C4-2B (cell line): ENCODE data around the gene ATP8B1.

ENCODE experiments used
- H3K27ac ChIP-seq: fragments of 450-650 bp; 2 replicates; pipeline ENCODE4 v1.5.1; 2017
- ZFX ChIP-seq: fragments of 450-650 bp; IDR thresholded peaks from 2 replicates; pipeline ENCODE4 v1.6.1; 2017
- TF ChIP-seq, protein P1 (sequence below): fragments of 450-650 bp; conservative IDR thresholded peaks from 2 replicates; pipeline ENCODE4 v1.5.1; 2017; ENCODE audit warnings: mild to moderate bottlenecking

The ATP8B1 gene

DNA sequence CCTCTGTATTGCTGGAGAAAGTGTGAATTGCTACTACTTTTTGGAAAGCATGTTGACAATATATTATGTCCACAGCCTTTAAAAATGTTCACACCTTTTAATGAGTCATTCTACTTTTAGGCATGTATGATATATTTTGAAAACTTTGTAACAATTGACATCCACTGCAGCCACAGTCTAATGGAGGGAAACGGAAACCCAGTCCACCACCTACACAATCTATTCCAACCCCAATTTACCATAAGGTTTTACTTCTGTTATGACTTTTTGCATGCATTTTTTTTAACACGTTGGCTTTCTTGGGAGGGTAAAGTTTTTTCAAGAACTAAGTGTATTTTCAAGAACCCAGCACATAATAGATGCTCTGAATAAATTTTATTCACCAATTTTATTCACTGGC is 38.5 kb upstream of the ATP8B1 start:
- H3K27ac ChIP-seq: no peak overlapping the region
- no peak for TF ChIP-seq ZFX
- TF ChIP-seq, protein P1, sequence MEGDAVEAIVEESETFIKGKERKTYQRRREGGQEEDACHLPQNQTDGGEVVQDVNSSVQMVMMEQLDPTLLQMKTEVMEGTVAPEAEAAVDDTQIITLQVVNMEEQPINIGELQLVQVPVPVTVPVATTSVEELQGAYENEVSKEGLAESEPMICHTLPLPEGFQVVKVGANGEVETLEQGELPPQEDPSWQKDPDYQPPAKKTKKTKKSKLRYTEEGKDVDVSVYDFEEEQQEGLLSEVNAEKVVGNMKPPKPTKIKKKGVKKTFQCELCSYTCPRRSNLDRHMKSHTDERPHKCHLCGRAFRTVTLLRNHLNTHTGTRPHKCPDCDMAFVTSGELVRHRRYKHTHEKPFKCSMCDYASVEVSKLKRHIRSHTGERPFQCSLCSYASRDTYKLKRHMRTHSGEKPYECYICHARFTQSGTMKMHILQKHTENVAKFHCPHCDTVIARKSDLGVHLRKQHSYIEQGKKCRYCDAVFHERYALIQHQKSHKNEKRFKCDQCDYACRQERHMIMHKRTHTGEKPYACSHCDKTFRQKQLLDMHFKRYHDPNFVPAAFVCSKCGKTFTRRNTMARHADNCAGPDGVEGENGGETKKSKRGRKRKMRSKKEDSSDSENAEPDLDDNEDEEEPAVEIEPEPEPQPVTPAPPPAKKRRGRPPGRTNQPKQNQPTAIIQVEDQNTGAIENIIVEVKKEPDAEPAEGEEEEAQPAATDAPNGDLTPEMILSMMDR: no peak

DNA sequence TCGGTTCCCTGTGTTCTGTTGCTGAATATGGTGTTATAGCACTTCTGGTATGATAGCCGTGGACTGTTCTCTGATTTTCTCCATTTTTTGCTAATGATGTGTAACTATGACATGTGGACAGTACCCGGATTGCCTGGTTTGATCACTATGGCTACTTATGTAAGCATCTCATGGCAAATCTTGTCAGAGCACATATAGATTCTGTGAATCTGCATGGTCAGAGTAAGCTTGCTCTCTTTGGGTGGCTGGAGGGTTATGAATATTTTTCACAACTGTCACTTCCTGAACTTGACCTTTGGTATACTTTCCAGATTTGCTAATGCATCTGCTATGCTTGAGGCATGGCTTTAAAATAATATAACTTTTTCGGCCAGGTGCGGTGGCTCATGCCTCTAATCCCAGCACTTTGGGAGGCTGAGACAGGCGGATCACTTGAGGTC is 36.8 kb upstream of the ATP8B1 start:
- TF ChIP-seq ZFX: no peak
- TF ChIP-seq, protein P1: no peak
- no peak overlapping the region for H3K27ac ChIP-seq

DNA sequence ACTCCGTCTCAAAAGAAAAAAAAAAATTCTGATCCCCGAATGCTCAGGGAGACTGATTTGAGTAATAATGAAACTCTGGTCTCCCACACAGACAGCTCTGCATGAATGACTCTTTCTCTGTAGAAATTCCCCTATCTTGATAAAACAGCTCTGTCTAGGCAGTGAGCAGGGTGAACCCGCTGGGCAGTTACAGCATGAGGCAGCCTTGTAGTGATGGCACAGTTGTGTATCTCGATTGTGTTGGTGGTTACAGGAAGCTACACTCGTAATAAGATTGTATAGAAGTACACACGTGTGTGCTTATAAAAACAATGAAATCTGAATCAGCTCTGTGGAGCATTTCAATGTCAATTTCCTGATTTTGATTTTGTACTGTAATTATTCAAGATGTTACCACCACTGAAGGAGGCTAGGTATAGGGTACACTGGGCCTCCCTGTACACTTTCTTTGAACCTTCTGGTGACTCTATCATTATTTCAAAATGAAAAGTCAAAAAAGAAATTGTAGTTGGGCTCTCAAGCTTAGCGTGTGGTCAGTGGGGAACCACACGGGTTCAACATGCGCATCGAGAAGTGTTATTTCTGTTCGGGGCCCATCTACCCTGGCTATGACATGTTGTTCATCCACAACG is 34.9 kb upstream of the ATP8B1 start:
- H3K27ac ChIP-seq: no peak overlapping the region
- TF ChIP-seq, protein P1: no peak
- TF ChIP-seq ZFX: no peak

DNA sequence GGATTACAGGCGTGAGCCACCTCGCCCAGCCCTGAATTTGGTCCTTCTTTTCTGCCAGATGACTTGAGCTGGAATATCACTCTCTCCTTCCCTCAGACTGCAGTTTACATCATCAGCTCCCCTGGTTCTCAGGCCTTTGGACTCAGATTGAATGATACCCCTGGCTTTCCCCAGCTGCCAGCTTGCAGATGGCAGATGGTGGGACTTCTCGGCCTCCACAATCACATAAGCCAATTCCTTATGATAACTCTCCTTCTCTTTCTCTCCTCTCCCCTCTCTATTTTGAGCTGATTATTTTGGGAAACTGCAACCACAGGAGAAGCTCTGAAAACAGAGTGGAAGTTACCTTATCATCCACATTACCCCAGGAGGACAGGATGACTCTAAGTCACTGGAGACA is 33.4 kb upstream of the ATP8B1 start:
- TF ChIP-seq, protein P1: no peak
- TF ChIP-seq ZFX: no peak
- H3K27ac ChIP-seq: no peak overlapping the region

DNA sequence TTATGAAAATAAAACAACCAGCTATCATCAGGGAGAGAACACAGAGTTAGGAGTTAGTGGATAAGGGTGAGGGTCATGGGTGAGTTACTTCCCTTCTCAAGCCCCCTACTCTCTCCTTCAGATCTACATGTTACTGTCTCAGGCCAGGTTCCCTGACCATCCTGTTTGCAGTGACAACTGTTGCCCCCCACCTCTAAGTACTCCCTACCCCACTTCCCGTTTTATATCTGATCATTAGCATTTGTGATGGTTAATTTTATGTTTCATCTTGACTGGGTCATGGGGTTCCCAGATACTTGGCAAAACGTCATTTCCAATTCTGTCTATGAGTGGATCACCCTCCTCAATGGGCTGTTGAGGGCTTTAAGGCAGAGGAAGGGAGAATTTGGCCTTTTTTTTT is 32.8 kb upstream of the ATP8B1 start:
- no peak overlapping the region for H3K27ac ChIP-seq

DNA sequence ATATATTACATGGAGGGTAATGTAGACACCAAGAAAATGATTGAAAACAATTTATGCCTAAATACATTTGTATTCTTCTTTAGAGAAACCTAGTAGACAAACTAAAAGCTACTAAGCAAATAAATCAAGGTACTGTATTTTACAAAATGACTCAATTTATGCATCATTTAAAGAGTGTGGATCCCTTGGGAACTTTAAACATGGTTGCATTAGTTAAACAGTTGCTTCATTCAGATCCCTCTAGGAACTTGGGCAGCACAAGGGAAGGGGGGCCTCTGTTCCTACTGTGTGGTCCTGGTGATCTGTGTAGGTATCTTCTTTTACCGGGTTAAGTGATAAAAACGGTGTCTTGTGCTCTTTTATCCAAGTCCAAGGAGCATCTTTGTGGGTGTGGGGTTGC is 31.5 kb upstream of the ATP8B1 start:
- H3K27ac ChIP-seq: no peak overlapping the region
- TF ChIP-seq, protein P1: no peak
- no peak for TF ChIP-seq ZFX

More for the DNA sequence above, 32.8 kb upstream of the ATP8B1 start:
- TF ChIP-seq, protein P1: no peak
- no peak for TF ChIP-seq ZFX

DNA sequence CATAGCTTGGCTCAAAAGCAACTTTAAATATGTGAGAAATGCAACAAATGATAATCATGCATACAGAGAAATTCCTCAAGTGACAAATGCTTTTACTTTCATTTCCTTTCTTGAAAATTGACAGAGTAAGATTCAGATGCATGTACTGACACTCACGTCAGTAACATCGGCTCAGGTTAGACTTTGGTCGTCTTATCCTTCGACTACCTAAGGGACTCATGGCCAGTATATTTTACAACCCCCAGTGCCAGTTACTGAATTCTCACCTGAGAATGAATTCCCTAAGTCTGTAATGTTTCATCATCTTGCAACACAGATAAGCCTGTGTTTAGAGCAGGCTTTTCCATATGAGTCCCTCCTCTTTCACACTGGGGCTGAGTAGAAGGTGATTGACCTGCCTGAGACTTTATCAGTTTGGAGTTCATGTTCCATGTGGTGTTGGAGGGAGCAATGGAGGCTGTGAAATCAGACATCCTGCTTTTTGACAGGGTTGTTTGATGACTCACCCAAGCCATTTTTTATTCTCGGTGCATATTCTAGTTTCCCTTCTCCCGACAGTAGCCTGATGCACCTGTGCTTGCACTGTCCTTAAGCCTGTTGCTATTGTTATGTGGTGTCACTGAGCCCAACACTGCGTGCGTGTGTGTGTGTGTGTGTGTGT is 30.5 kb upstream of the ATP8B1 start:
- H3K27ac ChIP-seq: no peak overlapping the region
- no peak for TF ChIP-seq ZFX
- TF ChIP-seq, protein P1: no peak
